Activated naive CD8-positive, alpha-beta T cell treated with anti-CD3 and anti-CD28 coated beads, Interleukin-2, amount 50 U/mL, for 16 hours (primary cell): ENCODE results near the gene FRMPD4.

ENCODE experiments used
- DNase-seq: peaks from one replicate; pipeline ENCODE4 v3.0.0-alpha.2; 2020; ENCODE audit warnings: low read depth, low spot score

FRMPD4 gene

DNA sequence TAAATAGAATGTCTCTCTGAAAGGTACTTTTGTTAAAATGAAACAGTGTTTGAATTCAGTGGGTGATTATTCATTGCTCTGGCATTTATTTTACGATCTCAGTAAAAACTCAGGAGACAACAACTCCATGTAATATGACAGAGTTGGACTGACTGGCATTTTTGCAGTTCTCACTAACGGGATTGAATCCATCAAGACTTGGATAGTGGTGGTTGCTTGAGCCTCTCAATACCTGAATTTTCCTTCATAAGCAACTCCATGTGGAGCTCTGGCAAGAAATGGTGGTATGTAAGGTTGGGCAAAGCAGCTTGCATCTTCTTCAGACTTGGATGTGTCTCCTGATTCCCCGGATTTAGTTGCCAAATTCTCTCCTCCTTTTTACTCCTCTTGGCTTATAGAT is 72.7 kb downstream of the FRMPD4 start:
- DNase-seq = no peak

DNA sequence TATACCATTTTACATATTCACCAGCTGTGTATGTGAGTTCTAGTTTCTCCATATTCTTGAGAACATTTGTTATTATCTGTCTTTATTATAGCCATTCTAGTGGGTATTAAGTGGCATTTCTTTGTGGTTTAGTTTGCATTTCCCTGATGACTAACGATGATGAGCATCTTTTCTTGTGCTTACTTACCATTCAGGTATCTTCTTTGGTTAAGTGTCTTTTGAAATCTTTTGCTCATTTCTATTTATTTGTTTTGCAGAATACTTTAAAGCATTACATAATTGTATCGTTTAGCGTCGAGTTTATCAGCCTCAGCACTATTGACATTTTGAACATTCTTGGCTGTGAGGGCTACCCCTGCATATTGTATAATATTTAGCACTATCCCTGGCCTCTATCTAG is 85.4 kb downstream of the FRMPD4 start:
- no peak for DNase-seq

DNA sequence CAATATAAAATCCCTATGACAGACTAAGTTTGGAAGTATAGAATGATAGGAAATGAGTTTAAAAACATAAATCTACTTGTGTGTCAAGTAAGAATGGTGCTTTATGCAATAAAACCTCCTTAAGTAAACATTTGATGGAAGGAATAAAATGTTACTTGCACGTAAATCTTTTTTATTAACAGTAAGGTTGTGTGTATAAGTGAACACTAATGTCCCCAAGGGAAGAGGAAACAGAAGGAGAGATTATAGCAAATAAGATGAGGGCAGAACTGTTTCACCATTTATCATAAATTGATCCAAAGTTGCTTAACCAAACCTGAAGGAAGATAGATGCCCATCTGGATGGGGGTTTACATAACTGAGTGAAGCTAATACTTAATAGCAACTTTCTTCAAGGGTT is 86.8 kb downstream of the FRMPD4 start:
- no peak for DNase-seq

DNA sequence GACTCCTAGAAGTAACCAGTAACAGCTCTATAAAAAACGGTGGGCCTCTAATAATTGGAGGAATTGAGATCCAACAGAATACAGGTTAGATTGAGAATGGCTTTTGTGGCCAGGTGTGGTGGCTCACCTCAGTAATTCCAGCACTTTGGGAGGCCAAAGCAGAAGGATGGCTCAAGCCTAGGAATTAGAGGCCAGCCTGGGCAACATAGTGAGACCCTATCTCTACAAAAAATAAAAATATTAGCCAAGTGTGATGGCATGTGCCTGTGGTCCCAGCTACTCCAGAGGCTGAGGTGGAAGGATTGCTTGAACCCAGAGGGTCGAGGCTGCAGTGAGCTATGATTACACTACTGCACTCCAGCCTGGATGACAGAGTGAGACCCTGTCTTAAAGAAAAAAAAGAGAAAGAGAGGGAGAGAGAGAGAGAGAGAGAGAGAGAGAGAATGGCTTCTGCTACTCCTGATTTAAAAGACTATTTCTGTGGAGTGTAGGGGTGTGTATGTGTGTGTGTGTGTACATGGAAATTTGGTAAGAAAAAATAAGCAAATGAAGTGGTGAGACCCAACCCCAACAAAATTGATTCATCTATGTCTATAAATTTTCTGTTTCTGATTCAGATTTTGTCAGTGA is 89.3 kb downstream of the FRMPD4 start:
- no peak for DNase-seq

DNA sequence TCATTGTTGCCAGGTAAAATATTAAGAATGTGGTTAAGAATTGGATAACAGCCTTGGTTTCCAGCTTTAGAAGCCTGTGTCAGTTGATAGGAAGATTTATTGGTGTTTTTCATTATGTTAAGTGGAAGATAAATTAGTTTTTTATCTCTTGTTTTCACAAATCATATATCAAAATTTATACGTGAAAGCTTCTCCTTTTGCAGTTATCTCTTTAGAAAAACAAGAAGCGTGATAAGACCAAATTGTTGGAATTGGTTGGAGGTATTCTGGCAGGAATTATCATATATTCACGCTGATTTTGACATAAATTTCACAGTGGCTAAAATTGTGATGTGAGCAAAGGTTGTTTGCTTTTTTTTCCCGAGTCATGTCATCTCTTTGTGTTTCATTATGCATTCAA is 90.6 kb downstream of the FRMPD4 start:
- no peak for DNase-seq

DNA sequence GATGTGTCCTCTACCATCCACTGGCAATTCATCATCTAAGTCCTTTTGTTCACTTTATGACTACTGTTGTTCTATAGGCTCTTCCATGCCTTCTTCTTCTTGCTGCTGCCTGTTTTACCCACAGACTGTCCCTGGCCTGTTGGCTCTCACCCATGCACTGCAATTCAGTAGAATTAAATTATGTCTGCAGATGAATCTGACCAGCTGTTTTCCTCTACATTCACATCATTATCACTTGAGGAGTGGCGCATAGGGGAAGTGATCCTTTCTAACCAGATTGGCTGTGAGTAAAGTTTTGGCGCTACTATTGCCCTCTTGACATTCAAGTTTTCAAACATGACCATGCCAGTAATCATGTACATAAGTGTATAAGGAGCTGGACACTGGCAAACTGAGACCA is 91.7 kb downstream of the FRMPD4 start:
- no peak for DNase-seq

DNA sequence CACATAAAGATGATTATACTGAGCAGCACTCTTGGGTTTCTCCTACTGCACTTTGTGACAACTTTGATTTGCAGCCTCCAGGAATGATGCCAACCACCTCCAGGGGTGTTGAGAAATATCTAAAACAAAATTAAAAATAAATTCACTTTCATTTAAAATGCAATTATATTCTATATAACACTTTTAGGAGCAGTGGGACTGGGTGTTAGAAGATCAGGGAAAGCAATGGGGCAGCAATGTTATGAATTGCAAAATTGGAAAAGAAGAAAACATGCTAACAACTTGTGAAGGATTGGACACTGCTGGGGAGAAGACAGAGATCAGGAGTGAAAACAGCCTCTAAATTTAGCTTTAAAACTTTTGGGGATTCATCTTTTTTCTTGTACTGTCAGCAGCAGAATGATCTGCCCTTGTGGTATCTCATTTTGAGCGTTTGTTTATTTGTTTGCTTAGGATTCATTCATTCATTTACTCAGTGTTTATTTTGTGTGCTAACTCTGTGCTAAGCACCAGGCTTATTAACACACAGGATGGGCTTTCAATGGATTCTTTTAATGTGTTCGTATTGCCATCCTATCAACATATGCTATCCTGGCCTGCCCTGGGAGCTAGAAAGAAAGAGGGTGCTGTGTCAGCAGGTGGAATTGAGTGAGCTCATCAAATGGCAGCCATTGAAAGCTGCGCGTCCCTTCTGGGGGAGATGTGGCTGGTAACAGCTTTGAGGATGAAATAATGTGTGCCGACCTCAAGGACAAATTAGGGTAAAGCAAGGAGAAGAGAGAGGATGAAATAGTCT is 96.5 kb downstream of the FRMPD4 start:
- DNase-seq = no peak

DNA sequence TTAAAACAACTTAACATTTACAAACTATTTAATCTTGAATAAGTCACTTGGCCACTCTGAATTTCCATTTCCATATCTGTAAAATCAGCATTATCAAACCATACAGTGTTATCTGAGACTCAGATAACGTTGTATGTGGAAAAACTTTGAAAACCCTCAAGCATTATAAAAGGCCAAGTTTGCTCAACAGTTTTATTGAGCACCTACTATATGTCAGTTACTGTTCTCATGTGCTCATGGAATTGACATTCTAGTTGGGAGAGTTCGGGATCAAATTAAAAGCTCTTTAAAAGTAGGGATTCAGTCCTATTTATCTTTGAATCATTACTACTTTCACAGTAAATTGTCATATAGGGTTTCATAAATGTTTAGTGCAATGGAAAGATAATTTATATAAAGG is 97.9 kb downstream of the FRMPD4 start:
- DNase-seq = no peak

DNA sequence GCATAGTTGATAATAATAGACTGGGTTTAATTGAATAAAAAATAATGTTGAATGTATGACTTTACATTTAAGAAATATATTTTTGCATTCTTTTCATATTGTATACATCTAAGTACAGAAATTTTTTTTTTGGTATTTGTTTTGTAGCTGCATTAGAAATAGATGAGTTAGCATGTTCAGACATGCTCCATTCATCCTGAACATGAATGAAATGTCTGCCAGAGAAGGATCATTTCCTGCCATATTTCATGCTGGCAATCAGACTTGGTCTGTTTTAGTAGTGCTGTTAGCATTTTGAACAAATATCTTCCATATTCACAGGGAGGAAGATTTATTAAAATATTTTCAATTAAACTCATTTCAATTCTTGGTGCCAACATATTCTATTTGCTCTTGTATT is 98.9 kb downstream of the FRMPD4 start:
- no peak for DNase-seq

DNA sequence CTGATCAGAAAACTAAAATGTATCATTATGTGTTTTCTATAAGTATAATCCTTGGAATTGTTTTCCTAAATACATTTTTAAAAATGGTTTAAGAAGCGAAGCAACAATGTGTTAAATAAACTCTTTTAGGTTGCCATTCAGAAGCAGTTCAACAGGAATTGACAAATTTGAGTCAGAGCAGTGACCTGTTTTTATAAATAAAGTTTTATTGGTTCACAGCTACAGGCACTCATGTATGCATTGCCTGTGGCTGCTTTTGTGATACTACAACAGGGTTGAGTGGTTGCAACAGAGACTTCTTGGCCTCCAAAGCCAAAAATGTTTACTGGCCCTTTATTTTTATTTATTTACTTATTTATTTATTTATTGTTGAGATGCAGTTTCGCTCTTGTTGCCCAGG is 99.5 kb downstream of the FRMPD4 start:
- no peak for DNase-seq

DNA sequence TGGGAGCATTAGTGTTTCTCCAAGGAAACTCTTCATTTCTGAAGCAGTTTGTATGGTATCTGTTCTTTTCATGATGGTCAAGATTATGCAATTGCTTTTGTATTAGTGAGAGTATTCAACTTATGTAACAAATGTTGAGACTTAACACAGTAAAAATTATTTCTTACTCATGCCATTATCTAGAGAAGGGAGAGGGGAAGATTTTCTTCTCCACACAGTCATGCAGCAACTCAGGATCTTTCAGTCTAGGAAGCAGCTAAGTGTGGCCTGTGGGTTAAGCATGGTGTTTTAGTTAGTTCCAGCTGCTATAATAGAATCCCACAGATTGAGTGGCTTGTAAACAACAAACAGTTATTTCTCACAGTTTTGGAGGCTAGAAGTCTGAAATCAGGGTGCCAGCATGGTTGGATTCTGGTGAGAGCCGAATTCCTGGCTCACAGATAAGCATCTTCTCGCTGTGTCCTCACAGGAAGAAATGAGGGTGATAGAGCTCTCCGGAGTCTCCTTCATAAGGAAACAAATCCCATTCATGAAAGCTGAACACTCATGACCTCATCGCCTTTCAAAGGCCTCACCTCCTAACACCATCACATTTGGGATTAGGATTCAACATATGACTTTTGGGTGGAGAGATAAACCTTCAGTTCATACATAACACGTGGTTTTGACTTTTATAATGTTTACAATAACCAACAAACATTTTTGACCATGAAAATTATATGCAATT is 101.2 kb downstream of the FRMPD4 start:
- DNase-seq = no peak

DNA sequence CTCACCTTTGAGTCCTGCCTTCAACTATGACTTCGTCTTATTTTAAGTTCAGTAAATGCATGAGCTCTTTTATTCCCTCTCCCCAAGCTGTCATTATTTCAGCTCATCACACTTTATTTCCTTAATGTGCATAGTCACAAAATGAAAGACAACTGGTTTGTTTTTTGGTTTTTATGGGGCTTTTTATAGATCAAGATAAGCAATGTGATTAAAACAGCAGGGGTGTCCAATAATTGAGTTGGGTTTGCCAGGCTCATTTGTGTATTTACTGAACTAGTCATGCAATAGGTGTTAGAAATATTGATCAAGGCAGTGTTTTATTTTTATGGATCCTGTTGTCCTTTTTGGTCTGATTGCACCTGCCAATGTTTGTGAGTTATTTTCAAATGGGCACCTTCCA is 102.2 kb downstream of the FRMPD4 start:
- no peak for DNase-seq

DNA sequence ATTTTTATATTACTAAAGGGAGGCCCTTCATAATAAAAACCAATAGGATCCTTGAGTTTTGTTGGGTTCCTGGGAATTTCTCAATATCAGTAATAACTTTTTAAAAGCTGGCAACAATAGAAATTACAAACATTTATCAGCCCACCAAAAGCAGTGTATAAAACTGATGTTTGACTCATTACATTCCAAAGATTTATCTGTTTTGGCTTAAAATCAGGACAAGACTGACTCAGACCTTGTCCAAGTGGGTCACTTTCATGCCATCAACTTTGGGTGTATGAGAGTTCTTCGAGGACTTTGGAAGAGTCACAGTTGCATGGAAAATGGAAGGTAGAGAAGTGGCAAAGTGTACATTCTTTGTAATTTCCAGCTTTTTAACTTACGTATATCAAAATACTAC is 102.8 kb downstream of the FRMPD4 start:
- DNase-seq = no peak

DNA sequence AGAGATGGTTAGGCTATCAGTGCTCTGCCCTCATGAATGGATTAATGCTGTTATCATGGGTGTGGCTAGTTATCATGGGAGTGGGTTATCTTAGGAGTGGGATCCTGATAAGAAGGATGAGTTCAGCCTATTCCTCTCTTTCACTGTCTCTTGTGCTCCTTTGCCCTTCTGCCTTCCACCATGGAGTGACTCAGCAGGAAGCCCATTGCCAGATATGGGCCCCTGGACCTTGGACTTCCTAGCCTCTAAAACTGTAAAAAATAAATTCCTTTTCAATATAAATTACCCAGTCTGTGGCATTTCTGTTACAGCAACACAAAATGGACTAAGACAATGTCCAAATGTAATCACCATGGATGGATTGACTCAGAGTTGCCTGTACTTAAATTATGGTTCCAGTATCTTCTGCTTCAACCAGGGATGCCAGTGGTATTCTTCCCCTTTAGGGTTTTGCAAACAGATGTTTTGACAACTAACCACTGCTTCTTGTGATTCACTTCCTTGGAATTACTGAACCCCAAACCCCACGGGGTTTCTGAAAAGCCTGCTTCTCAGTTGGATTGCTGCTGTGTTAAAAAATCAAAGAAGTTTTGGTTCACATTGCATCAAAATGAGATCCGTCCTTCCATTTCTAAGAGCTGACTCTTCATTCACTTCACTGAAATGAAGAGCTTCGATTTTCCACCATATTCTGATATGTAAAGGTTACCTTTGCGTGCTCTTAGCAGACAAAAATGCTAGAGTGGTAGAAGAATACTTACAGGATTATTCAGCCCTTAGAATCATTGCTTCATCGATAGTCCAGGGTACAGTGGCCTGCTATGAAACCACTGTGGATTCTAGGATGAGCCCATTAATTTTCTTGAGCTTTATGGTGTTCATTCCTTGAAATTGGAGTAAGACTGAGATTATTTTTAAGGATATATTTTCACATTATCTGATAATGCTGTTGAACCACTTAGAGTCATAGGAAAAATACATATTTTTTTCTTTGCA is 107.7 kb downstream of the FRMPD4 start:
- no peak for DNase-seq

DNA sequence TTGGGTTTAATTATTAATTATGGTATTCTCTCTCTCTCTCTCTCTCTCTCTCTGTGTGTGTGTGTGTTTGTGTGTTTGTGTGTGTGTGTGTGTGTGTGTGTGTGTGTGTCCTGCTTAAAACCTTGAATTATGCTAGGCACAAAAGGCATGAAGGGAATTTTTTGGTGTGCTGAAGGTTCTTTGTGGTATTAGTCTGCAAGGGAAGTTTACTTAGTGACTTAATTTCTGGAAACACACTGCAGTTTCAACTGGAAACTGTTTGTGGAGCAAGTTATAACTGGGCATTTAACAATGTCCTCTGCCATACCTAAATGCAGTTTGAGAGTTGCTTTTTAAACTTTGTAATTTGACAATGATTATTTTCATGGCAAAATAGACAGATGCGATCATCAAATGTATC is 111.7 kb downstream of the FRMPD4 start:
- DNase-seq = no peak

DNA sequence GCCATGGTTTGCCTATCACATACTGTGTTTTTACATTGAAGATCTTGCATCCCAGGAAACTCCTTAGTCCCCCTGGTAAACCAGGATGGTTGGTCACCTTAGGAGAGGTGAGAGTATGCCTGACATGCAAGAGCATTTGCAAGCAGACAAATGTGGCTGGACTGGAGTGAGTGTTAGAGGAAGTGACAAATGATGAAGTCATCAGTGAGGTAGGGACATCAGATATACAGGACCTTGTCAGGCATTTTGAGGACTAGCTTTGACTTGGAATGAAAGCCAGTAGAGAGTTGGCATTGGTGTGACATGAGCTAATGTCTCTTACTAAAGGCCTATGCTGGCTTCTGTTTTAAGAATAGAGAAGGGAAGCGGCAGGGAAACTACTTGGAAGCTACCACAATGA is 124.9 kb downstream of the FRMPD4 start:
- no peak for DNase-seq

DNA sequence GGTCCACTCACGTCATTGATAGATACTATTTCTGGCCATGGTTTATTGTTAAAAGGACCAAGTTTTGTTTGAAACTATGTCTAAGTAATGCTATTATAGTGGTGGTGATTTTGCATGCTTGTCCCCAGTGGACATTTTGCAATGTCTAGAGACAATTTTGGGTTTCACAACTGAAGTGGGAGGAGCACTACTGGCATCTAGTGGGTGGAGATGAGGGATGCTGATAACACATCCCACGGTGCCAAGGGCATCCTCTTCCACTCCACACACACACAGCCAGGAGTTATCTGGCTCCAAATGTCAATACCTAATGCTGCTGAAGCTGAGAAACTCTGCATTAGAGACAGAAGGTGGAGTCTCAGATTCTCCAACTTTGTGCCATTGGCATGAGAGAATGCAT is 131.2 kb downstream of the FRMPD4 start:
- no peak for DNase-seq

DNA sequence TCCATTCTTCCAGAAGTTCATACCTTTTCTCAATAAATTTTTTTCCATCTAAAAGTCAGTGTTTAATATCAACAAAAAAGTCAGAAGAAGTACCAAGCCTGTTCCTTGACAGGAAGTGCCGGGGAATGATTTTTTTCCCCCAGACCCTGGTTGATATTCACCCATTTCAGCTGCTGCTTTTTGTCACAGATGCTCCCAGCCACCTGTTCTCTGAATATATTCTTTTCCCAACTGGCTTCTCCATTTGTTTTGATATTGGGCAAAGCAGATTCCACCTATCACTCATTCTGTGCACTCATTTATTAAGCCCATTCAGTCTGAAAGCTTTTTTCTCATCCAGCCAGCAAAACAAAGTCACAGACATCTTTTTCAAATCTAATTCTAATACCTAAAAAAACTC is 139.9 kb downstream of the FRMPD4 start:
- no peak for DNase-seq

DNA sequence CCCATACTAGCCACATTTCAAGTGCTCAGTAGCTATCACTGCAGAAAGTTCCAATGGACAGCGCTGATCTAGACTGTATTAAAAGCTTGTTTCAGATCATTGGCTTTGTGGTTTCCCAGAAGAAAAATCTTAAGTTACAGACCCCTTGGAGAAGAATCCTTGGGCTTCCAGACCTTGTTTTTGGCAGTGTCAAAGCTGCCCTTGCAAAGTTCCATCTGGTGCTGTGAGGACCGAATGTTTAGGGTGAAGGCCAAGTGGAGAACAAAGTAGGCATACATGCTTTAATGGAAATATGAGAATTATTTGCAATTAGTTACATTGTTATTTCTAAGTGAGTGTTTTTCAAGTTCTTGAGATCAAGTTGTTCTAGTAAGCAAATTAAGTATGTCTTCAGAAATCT is 144.7 kb downstream of the FRMPD4 start:
- no peak for DNase-seq

DNA sequence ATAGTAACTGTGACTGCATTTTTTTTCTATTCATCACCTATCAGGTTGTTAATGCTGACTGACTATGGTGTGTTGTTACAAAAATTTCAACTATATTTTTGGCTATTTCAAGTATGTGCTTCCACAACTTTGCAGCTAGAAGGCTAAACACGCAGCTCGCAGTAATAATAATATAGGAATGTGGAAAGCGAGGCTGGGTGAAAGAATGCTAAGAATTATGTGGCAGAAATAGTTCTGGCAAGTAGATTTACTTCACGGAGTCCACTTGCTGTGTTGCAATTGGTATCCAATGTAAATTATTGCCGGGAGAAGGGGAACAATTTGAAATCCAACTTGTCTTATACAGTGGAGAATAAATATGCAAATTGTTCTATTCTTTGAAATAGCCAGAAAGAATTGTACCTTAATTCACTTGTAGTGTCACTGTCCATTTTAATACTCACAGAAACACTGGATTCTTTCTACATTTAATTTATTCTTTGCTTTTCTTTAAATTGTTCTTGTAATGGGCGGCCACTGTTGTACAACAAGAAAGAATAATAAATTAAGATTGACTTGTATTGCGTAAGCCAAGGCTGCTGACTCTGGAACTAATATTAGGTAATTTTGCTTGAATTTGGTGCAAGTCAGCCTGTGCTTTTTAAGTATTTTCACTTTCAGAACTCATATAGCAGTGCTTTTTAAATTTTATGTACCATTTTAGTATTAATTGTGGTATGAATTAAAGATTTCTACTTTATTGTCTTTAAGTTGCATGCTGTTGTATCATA is 154.9 kb downstream of the FRMPD4 start:
- DNase-seq = no peak

DNA sequence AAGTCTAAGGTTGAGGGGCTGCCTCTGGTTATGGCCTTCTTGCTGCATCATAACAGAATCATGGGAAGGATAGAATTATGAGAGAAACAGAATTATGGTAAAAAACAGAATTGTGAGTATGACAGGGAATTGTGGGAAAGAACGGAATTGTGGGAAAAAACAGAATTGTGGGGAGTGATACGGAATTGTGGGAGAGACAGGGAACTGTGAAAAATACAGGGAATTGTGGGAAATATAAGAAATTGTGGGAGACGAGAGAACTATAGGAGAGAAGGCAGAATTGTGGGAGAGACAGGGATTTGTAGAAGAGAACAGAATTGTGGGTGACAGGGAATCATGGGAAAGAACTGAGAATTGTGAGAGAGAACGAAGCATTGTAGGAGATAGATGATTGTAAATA is 159.1 kb downstream of the FRMPD4 start:
- DNase-seq = no peak
